Sciatic nerve (tissue), 2 donors: ENCODE results near the gene MRFAP1L1. TPM values are rescaled to one million over a fixed set of nuclear protein-coding genes. Genes with fewer than 3 reads are reported as not detected.
"Not testable (repeated sequence)": the region's sequence is repeated elsewhere in the genome, so short reads cannot be mapped to it uniquely, and the experiment has no call there.

ENCODE experiments used
- ATAC-seq: fragments of 200-7000 bp; cut with Tn5 transposase; one replicate; pipeline ENCODE4 v1.9.1; 2020; ENCODE audit warnings: mild to moderate bottlenecking, moderate library complexity
- DNase-seq: peaks from one replicate; pipeline ENCODE4 v3.0.0-alpha.2; 2020; ENCODE audit warnings: low spot score
- intact Hi-C: fragments of 100-400 bp; cut with DNase I; formaldehyde crosslinking; loops from one replicate; pipeline ENCODE4 v1.14.2; 2022
- total RNA-seq: library from RNA; stranded (reverse); fragmentation: NEBNext Ultra II Directional; extraction: Animal tissue kit (Norgen Biotek cat#: 25700); gene quantifications from one replicate; pipeline ENCODE4 v1.2.1, GENCODE V29; 2021
- donor health status: DM: no; HTN: no; CAD: no.
- donor health status: DM: no; HTN: no; CAD: no.

Gene MRFAP1L1
- total RNA-seq, 1 donor from 2014 or later: 46.0 TPM

GRCh38 chr4:6740347-6740746, 30.7 kb upstream of the MRFAP1L1 start:
- intact Hi-C loops: no loop called here
- ATAC-seq (no peak), DNase-seq (no peak)

- ATAC-seq: no peak
- intact Hi-C loops: no loop called here
- no peak for DNase-seq
These were observed 30.3 kb upstream of the MRFAP1L1 start for GRCh38 chr4:6739920-6740319.

- DNase-seq (peak; percentile 53), ATAC-seq (no peak)
- intact Hi-C loops: no loop called here
These were observed 24.6 kb upstream of the MRFAP1L1 start for GRCh38 chr4:6734165-6734786.

- peak; percentile 17 for ATAC-seq
- peak; percentile 52 for DNase-seq
- intact Hi-C loops: no loop called here
These were observed 23.9 kb upstream of the MRFAP1L1 start for GRCh38 chr4:6733358-6734164.

GRCh38 chr4:6732441-6733357, 23.0 kb upstream of the MRFAP1L1 start:
- peak; percentile 86 for DNase-seq
- ATAC-seq: peak; percentile 95
- intact Hi-C loops: no loop called here

- ATAC-seq (no peak), DNase-seq (no peak)
- intact Hi-C loops: no loop called here
These were observed 22.1 kb upstream of the MRFAP1L1 start for GRCh38 chr4:6731780-6732179.

- intact Hi-C loops: no loop called here
- ATAC-seq (no peak), DNase-seq (no peak)
These were observed 21.6 kb upstream of the MRFAP1L1 start for GRCh38 chr4:6731318-6731675.

- intact Hi-C loops: no loop called here
- ATAC-seq (peak; percentile 36), DNase-seq (no peak)
These were observed 21.1 kb upstream of the MRFAP1L1 start for GRCh38 chr4:6730603-6731317.

- ATAC-seq (no peak), DNase-seq (no peak)
- intact Hi-C loops: no loop called here
These were observed 18.8 kb upstream of the MRFAP1L1 start for GRCh38 chr4:6728320-6729029.

GRCh38 chr4:6727943-6728250, 18.2 kb upstream of the MRFAP1L1 start:
- intact Hi-C loops: no loop called here
- no peak for DNase-seq
- no peak for ATAC-seq

- ATAC-seq (peak; percentile 73), DNase-seq (peak; percentile 84)
- intact Hi-C loops: no loop called here
These were observed 17.6 kb upstream of the MRFAP1L1 start for GRCh38 chr4:6727081-6727942.

- DNase-seq, ATAC-seq, intact Hi-C loops: not testable (repeated sequence)
These were observed 15.8 kb upstream of the MRFAP1L1 start for GRCh38 chr4:6725427-6725961.

- ATAC-seq (peak; percentile 4), DNase-seq (peak; percentile 60)
- intact Hi-C loops: loop anchor here (5.0 kb wide), 1 partner anchor 148 kb away; no protein-coding TSS in a partner anchor
These were observed 14.9 kb upstream of the MRFAP1L1 start for GRCh38 chr4:6724421-6725111.

- ATAC-seq (no peak), DNase-seq (no peak)
- intact Hi-C loops: loop anchor here (5.0 kb wide), 1 partner anchor 148 kb away; no protein-coding TSS in a partner anchor
These were observed 14.2 kb upstream of the MRFAP1L1 start for GRCh38 chr4:6723851-6724250.

- ATAC-seq: no peak
These were observed 13.2 kb upstream of the MRFAP1L1 start for GRCh38 chr4:6722891-6723290.

GRCh38 chr4:6721121-6721520, 11.5 kb upstream of the MRFAP1L1 start:
- DNase-seq (no peak), ATAC-seq (no peak)
- intact Hi-C loops: loop anchor here (5.0 kb wide), 1 partner anchor 151 kb away; no protein-coding TSS in a partner anchor

More at GRCh38 chr4:6722891-6723290, 13.2 kb upstream of the MRFAP1L1 start:
- intact Hi-C loops: loop anchor here (5.0 kb wide), 1 partner anchor 149 kb away; no protein-coding TSS in a partner anchor
- DNase-seq: no peak
